Esophagus squamous epithelium (tissue), 5 donors: ENCODE data around the gene SLC28A1. TPM values are rescaled to one million over a fixed set of nuclear protein-coding genes. Genes with fewer than 3 reads are reported as not detected.
A peak's percentile ranks its signal among the peaks of the same experiment; 100 is the strongest.

Source experiments
- DNase-seq: peaks from one replicate; lab custom pipeline; 2025; lab: John Stamatoyannopoulos, UW
- H3K27ac ChIP-seq, 4 donors: fragments of 200-600 bp; sonication (generic); one replicate each; pipeline ENCODE4 v1.5.1; 2016 to 2019; ENCODE audit warnings: mild to moderate bottlenecking in 1 of 4
- H3K27me3 ChIP-seq, 4 donors: fragments of 200-600 bp; sonication (generic); 1 replicate in 3 of 4; 2 replicates in 1 of 4; pipeline versions ENCODE4 v1.5.1 to v1.6.0; 2017 to 2021; ENCODE audit warnings: antibody characterized with exemption in 1 of 4
- H3K36me3 ChIP-seq, 3 donors: fragments of 200-600 bp; sonication (generic); one replicate each; pipeline ENCODE4 v1.5.1; 2016 to 2019
- H3K4me1 ChIP-seq, 3 donors: fragments of 200-600 bp; sonication (generic); one replicate each; pipeline ENCODE4 v1.5.1; 2017 to 2019
- H3K4me3 ChIP-seq, 4 donors: fragments of 200-600 bp; sonication (generic); 1 replicate in 3 of 4; 2 replicates in 1 of 4; pipeline ENCODE4 v1.5.1; 2016 to 2019; ENCODE audit warnings: mild to moderate bottlenecking in 2 of 4, moderate library complexity in 1 of 4
- H3K9me3 ChIP-seq, 3 donors: fragments of 200-600 bp; sonication (generic); one replicate each; pipeline ENCODE4 v1.5.1; 2016 to 2019
- POLR2A ChIP-seq, 4 donors: fragments of 450-650 bp; IDR thresholded peaks; one replicate each; pipeline ENCODE4 v1.6.1; 2017; ENCODE audit warnings: antibody characterized with exemption in 4 of 4, mild to moderate bottlenecking in 4 of 4, moderate library complexity in 3 of 4
- WGBS, 2 donors: methylation state at CpG; one replicate each; pipeline ENCODE4 v1.1.5; 2018; 5-methylcytosine and 5-hydroxymethylcytosine counted together
- intact Hi-C: fragments of 100-400 bp; cut with DNase I; formaldehyde crosslinking; loops from one replicate; pipeline ENCODE4 v1.15.0; 2022
- total RNA-seq, 4 donors: library from RNA; depleted of rRNA; stranded (reverse); fragments of >200 nt; gene quantifications; one replicate each; pipeline ENCODE4 v1.1.0, GENCODE V29; 2016
- TF ChIP-seq, protein P1 (sequence below), 6 experiments: fragments of 450-650 bp in 4 of 6; fragments of 200-600 bp in 2 of 6; sonication (generic) in 2 of 6; IDR thresholded peaks; one replicate each; pipeline ENCODE4 v1.5.1; 2016 to 2019; ENCODE audit warnings: antibody characterized with exemption in 6 of 6, mild to moderate bottlenecking in 4 of 6, moderate library complexity in 4 of 6
- donor health status: DM: yes; HTN: yes; CAD: no.

SLC28A1 gene
- total RNA-seq, 4 donors from 2014 or later, result not detected

- Histone ChIP-seq H3K4me3 (no peak overlapping the region), H3K36me3 (no peaks in the 10 kb centered on the region), H3K9me3 (no peaks in the 10 kb centered on the region), H3K27ac (no peak overlapping the region), H3K27me3 (peaks cover 0 to 3% (median 0%) of the 10 kb centered on the region in 4 donors), H3K4me1 (peaks cover 0 to 9% (median 0%) of the 10 kb centered on the region in 3 donors)
- 29 to 75% methylated on average over 2 to 3 of the region's 4 CpGs for WGBS, 2 donors
- TF ChIP-seq POLR2A (IDR thresholded peaks at IDR 0.05), result no peak
- TF ChIP-seq, protein P1, sequence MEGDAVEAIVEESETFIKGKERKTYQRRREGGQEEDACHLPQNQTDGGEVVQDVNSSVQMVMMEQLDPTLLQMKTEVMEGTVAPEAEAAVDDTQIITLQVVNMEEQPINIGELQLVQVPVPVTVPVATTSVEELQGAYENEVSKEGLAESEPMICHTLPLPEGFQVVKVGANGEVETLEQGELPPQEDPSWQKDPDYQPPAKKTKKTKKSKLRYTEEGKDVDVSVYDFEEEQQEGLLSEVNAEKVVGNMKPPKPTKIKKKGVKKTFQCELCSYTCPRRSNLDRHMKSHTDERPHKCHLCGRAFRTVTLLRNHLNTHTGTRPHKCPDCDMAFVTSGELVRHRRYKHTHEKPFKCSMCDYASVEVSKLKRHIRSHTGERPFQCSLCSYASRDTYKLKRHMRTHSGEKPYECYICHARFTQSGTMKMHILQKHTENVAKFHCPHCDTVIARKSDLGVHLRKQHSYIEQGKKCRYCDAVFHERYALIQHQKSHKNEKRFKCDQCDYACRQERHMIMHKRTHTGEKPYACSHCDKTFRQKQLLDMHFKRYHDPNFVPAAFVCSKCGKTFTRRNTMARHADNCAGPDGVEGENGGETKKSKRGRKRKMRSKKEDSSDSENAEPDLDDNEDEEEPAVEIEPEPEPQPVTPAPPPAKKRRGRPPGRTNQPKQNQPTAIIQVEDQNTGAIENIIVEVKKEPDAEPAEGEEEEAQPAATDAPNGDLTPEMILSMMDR (IDR thresholded peaks at IDR 0.05), result peak in 5 of 6 experiments; percentile 60 to 78 (median 65)
- intact Hi-C loops, result no loop called here
- DNase-seq, result no peak
Observed at GRCh38 chr15:84878504-84878903, 6.0 kb upstream of the SLC28A1 start.

DNA sequence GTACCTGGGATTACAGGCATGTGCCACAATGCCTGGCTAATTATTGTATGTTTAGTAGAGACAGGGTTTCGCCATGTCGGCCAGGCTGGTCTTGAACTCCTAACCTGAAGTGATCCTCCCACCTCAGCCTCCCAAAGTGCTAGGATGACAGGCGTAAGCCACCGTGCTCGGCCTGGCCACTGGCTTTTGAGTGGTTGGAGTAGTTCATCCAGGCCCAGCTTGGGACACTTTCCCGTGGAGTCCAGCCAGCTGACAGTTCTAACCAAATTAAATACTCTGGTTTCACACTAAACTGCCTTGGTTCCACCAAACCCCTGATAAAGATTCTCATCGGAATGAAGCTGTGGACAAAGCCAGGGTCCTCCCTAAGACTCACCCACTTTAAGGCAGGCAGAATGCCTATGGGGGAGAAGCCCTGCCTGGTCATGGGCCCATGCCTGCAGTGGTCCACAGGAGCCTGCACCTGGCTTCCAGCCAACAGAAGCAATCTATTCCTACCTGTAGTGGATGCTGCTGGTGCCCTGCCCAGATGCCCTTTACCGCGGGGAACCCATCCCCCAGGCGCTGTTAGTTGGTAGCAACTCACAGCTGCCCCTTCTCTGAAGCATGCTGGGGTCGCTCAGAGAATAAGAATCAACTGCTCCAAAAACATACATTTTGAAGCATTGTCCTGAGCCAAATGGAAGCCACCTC is 5.2 kb upstream of the SLC28A1 start:
- H3K36me3 ChIP-seq, result no peaks in the 10 kb centered on the region
- H3K9me3 ChIP-seq, result no peaks in the 10 kb centered on the region
- no peak for TF ChIP-seq POLR2A (IDR thresholded peaks at IDR 0.05)
- TF ChIP-seq, protein P1 (IDR thresholded peaks at IDR 0.05), result no peak
- no peak overlapping the region for H3K4me3 ChIP-seq
- H3K27me3 ChIP-seq, result peaks cover 0 to 3% (median 0%) of the 10 kb centered on the region in 4 donors
- peaks cover 0 to 9% (median 0%) of the 10 kb centered on the region in 3 donors for H3K4me1 ChIP-seq
- WGBS, 2 donors, result 87 to 90% methylated on average over 6 to 10 of the region's 11 CpGs
- no peak for DNase-seq
- H3K27ac ChIP-seq, result no peak overlapping the region
- intact Hi-C loops, result no loop called here

- H3K9me3 ChIP-seq, result no peaks in the 10 kb centered on the region
- peaks cover 0 to 3% (median 0%) of the 10 kb centered on the region in 4 donors for H3K27me3 ChIP-seq
- H3K4me1 ChIP-seq, result peaks cover 0 to 9% (median 0%) of the 10 kb centered on the region in 3 donors
- intact Hi-C loops, result no loop called here
- TF ChIP-seq, protein P1 (IDR thresholded peaks at IDR 0.05), result no peak
- no peak for TF ChIP-seq POLR2A (IDR thresholded peaks at IDR 0.05)
- H3K27ac ChIP-seq, result no peak overlapping the region
- no peak overlapping the region for H3K4me3 ChIP-seq
- no peaks in the 10 kb centered on the region for H3K36me3 ChIP-seq
- no peak for DNase-seq
- WGBS, 2 donors, result 73 to 85% methylated on average over 3 of the region's 3 CpGs
Observed at GRCh38 chr15:84880007-84880406, 4.5 kb upstream of the SLC28A1 start.

DNA sequence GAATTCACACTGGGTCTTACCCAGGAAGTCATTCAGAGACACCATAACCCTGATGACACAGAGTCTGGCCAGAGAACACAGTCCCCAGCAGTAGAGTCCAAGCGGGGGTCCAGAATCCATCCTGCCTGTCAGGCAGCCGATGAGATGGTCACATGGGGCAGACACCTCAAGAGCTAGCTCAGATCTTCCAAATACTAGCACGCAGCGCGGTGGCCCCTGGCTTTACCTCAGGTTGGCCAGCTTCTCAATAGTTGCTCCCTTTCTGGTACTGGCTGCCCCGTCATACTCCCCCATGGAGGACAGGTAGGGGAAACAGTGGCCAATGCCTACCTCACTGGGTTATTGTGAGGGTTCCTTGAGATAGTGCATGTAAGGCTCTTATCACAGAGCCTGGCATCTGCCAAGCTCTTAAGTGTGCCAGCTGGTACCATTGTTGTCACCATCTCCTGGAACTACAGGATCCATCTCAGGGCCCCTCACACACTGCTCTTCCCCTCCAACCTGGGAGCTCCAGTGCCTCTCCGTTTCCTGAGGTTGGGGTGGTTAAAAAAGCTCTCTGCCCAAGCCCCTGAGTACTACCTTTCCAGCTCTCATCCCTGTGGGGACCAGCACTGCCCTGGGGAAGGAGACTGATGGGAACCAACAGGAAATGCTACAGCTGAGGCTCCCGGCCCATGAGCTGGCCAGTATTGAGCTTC is 3.5 kb upstream of the SLC28A1 start:
- DNase-seq, result no peak
- Histone ChIP-seq H3K4me3 (no peak overlapping the region), H3K9me3 (no peaks in the 10 kb centered on the region), H3K4me1 (peaks cover 0 to 9% (median 0%) of the 10 kb centered on the region in 3 donors), H3K27ac (no peak overlapping the region), H3K36me3 (no peaks in the 10 kb centered on the region), H3K27me3 (peaks cover 0 to 3% (median 0%) of the 10 kb centered on the region in 4 donors)
- WGBS, 2 donors, result 74 to 96% methylated on average over 3 to 6 of the region's 8 CpGs
- intact Hi-C loops, result no loop called here
- TF ChIP-seq POLR2A (IDR thresholded peaks at IDR 0.05), result no peak
- TF ChIP-seq, protein P1 (IDR thresholded peaks at IDR 0.05), result no peak

DNA sequence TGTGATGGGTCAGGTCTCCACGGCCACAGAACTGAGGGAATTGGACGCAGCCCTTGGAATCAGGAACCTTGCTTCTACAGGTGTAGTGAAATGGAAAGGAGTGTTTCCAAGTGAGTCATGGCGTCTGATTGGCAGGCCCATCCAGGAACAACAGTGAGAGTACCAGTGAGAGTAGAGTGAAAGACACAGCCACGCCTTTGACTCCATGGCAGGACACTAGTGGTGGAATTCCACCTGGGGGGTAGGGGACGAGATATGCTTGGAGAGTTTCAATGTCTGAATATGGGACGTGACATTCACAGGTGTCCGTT is 3.0 kb upstream of the SLC28A1 start:
- Histone ChIP-seq H3K36me3 (no peaks in the 10 kb centered on the region), H3K4me1 (peaks cover 0 to 9% (median 0%) of the 10 kb centered on the region in 3 donors), H3K9me3 (no peaks in the 10 kb centered on the region), H3K4me3 (no peak overlapping the region), H3K27me3 (peaks cover 0 to 3% (median 0%) of the 10 kb centered on the region in 4 donors), H3K27ac (no peak overlapping the region)
- DNase-seq, result no peak
- TF ChIP-seq, protein P1 (IDR thresholded peaks at IDR 0.05), result no peak
- TF ChIP-seq POLR2A (IDR thresholded peaks at IDR 0.05), result no peak
- intact Hi-C loops, result no loop called here
- 74 to 80% methylated on average over 5 to 7 of the region's 7 CpGs for WGBS, 2 donors
